Prostate gland (tissue), 2 donors: ENCODE data around the gene CD40.
A peak's percentile ranks its signal among the peaks of the same experiment; 100 is the strongest.

Experiments used
- POLR2A ChIP-seq: fragments of 450-650 bp; IDR thresholded peaks from one replicate; pipeline ENCODE4 v1.6.1; 2016; ENCODE audit warnings: antibody characterized with exemption, mild to moderate bottlenecking
- POLR2AphosphoS5 ChIP-seq: sonication (generic); formaldehyde crosslinking; IDR thresholded peaks from one replicate; pipeline ENCODE4 v1.6.1; 2017; ENCODE audit warnings: antibody characterized with exemption
- TF ChIP-seq, protein P1 (sequence below), 4 experiments: fragments of 200-600 bp in 2 of 4; fragments of 450-650 bp in 2 of 4; sonication (generic) in 2 of 4; IDR thresholded peaks; 1 replicate in 3 of 4; 2 replicates in 1 of 4; pipeline ENCODE4 v1.5.1; 2016 to 2019; ENCODE audit warnings: antibody characterized with exemption in 4 of 4, mild to moderate bottlenecking in 2 of 4, moderate library complexity in 2 of 4

DNA sequence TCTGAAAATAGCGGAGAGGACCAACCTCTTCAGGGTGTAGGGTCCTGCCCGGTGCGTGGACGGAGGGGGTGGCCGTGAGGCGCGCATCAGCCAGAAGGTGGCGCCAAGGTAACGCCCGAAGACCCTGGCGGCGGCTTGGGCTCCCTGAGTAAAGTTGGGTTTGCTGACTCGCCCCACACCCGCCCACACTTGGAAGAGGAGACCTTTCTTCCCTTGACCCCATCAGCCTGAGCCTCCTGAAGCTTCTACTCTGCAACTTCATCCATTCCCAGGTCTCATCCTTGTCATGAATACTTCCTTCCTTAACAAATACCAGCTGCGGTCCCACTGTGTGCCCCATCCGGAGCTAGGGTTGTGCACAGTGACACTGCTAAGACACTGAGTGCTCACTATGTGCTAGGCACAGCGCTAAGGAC is 14.6 kb downstream of the CD40 start:
- TF ChIP-seq, protein P1, sequence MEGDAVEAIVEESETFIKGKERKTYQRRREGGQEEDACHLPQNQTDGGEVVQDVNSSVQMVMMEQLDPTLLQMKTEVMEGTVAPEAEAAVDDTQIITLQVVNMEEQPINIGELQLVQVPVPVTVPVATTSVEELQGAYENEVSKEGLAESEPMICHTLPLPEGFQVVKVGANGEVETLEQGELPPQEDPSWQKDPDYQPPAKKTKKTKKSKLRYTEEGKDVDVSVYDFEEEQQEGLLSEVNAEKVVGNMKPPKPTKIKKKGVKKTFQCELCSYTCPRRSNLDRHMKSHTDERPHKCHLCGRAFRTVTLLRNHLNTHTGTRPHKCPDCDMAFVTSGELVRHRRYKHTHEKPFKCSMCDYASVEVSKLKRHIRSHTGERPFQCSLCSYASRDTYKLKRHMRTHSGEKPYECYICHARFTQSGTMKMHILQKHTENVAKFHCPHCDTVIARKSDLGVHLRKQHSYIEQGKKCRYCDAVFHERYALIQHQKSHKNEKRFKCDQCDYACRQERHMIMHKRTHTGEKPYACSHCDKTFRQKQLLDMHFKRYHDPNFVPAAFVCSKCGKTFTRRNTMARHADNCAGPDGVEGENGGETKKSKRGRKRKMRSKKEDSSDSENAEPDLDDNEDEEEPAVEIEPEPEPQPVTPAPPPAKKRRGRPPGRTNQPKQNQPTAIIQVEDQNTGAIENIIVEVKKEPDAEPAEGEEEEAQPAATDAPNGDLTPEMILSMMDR (IDR thresholded peaks at IDR 0.05), result peak; percentile 62 to 90 (median 76)
- TF ChIP-seq POLR2A (no peak), POLR2AphosphoS5 (peak; percentile 12)
